ENCODE results near the gene MBP.

DNA sequence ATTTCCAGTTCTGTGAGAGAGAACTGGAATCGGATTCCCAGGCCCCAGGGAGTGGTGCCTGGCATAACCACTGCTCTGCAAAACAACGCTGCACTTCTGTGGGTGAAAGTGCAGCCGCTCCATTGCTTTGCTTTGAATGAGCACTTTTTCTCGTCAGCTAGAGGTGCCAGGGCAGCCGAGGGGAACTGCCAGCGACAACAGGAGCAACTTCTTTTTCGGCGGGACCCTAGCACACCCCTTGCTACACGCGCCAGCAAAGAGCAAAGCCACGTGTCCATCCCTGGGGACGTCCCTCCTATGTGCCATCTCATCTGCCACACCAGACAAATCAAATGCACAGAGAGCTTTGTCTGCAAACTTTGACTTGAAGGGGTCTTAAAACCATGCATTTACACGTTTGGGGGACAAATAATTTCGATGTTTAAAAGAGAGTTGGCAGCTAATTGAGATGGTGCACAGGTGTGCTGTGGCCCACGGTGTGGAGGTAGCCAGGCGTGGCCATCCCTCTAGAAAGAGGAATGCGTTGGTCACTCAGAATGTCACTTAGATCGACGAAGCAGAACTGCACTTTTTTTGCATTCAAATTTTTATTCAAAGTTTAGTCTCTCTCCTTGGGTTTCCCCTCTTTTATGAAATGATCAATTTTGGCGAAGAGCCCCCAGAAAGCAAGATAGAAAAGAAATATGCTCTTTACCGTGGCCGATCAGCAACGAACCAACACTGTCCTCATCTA is 151.8 kb downstream of the MBP start:
- no peak for TF ChIP-seq RARB (CRISPR knock-in tag; IDR thresholded peaks at IDR 0.05)
- no peak for TF ChIP-seq ZNF70 (CRISPR knock-in tag; IDR thresholded peaks at IDR 0.05)
- no peak for TF ChIP-seq ZNF565 (CRISPR knock-in tag; conservative IDR thresholded peaks at IDR 0.05; ENCODE audit: low read depth)
- TF ChIP-seq ZNF8 (CRISPR knock-in tag; IDR thresholded peaks at IDR 0.05): no peak
- no peak for TF ChIP-seq ISL1 (CRISPR knock-in tag; IDR thresholded peaks at IDR 0.05)
- TF ChIP-seq, protein P1, sequence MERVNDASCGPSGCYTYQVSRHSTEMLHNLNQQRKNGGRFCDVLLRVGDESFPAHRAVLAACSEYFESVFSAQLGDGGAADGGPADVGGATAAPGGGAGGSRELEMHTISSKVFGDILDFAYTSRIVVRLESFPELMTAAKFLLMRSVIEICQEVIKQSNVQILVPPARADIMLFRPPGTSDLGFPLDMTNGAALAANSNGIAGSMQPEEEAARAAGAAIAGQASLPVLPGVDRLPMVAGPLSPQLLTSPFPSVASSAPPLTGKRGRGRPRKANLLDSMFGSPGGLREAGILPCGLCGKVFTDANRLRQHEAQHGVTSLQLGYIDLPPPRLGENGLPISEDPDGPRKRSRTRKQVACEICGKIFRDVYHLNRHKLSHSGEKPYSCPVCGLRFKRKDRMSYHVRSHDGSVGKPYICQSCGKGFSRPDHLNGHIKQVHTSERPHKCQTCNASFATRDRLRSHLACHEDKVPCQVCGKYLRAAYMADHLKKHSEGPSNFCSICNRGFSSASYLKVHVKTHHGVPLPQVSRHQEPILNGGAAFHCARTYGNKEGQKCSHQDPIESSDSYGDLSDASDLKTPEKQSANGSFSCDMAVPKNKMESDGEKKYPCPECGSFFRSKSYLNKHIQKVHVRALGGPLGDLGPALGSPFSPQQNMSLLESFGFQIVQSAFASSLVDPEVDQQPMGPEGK (CRISPR knock-in tag; IDR thresholded peaks at IDR 0.05; ENCODE audit: borderline replicate concordance): no peak
- no peak for TF ChIP-seq ARNTL (CRISPR knock-in tag; IDR thresholded peaks at IDR 0.05; ENCODE audit: borderline replicate concordance, low read depth)
- no peak for TF ChIP-seq ZFP3 (CRISPR knock-in tag; IDR thresholded peaks at IDR 0.05)
- TF ChIP-seq GLIS3 (CRISPR knock-in tag; IDR thresholded peaks at IDR 0.05): no peak
- no peak for TF ChIP-seq CSDC2 (CRISPR knock-in tag; IDR thresholded peaks at IDR 0.05)
- TF ChIP-seq OSR1 (CRISPR knock-in tag; IDR thresholded peaks at IDR 0.05): no peak
- TF ChIP-seq SNAI2 (CRISPR knock-in tag; IDR thresholded peaks at IDR 0.05): no peak
- TF ChIP-seq, protein P2, sequence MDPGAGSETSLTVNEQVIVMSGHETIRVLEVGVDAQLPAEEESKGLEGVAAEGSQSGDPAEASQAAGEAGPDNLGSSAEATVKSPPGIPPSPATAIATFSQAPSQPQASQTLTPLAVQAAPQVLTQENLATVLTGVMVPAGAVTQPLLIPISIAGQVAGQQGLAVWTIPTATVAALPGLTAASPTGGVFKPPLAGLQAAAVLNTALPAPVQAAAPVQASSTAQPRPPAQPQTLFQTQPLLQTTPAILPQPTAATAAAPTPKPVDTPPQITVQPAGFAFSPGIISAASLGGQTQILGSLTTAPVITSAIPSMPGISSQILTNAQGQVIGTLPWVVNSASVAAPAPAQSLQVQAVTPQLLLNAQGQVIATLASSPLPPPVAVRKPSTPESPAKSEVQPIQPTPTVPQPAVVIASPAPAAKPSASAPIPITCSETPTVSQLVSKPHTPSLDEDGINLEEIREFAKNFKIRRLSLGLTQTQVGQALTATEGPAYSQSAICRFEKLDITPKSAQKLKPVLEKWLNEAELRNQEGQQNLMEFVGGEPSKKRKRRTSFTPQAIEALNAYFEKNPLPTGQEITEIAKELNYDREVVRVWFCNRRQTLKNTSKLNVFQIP (CRISPR knock-in tag; IDR thresholded peaks at IDR 0.05; ENCODE audit: borderline replicate concordance, low read depth): no peak
- TF ChIP-seq ZFP30 (CRISPR knock-in tag; IDR thresholded peaks at IDR 0.05): no peak

Data from SK-N-SH treated with all-trans-retinoic acid at 6 μM for 48 hours (cell line).